HG03442 (cell line): Measurements from ENCODE around the gene TBL1XR1.

ENCODE experiments used
- ATAC-seq: cut with Tn5 transposase; IDR thresholded peaks from one replicate; pipeline ENCODE4 v1.9.1; 2021; ENCODE audit warnings: mild to moderate bottlenecking, moderate library complexity; ENCODE audit not compliant: unreplicated experiment

Gene TBL1XR1

GRCh38 chr3:177111541-177111949, 85.7 kb downstream of the TBL1XR1 start:
- ATAC-seq, result peak; percentile 36

GRCh38 chr3:177110895-177111294, 86.4 kb downstream of the TBL1XR1 start:
- ATAC-seq, result no peak

GRCh38 chr3:177110386-177110785, 86.9 kb downstream of the TBL1XR1 start:
- ATAC-seq, result no peak

- ATAC-seq, result no peak
Observed at GRCh38 chr3:177109688-177110330, 87.5 kb downstream of the TBL1XR1 start.

- no peak for ATAC-seq
Observed at GRCh38 chr3:177108648-177109047, 88.6 kb downstream of the TBL1XR1 start.

- no peak for ATAC-seq
Observed at GRCh38 chr3:177107461-177108239, 89.6 kb downstream of the TBL1XR1 start.

- ATAC-seq, result no peak
Observed at GRCh38 chr3:177106594-177106993, 90.7 kb downstream of the TBL1XR1 start.

- peak; percentile 59 for ATAC-seq
Observed at GRCh38 chr3:177106184-177106583, 91.1 kb downstream of the TBL1XR1 start.

GRCh38 chr3:177105623-177106022, 91.7 kb downstream of the TBL1XR1 start:
- no peak for ATAC-seq

GRCh38 chr3:177104299-177104992, 92.8 kb downstream of the TBL1XR1 start:
- no peak for ATAC-seq

GRCh38 chr3:177102553-177102952, 94.7 kb downstream of the TBL1XR1 start:
- ATAC-seq, result no peak

- ATAC-seq, result no peak
Observed at GRCh38 chr3:177098551-177098950, 98.7 kb downstream of the TBL1XR1 start.

GRCh38 chr3:177096615-177097014, 100.7 kb downstream of the TBL1XR1 start:
- no peak for ATAC-seq

GRCh38 chr3:177093966-177094365, 103.3 kb downstream of the TBL1XR1 start:
- ATAC-seq, result no peak

GRCh38 chr3:177089901-177090300, 107.4 kb downstream of the TBL1XR1 start:
- ATAC-seq, result no peak

- no peak for ATAC-seq
Observed at GRCh38 chr3:177089110-177089509, 108.2 kb downstream of the TBL1XR1 start.

GRCh38 chr3:177085794-177086193, 111.5 kb downstream of the TBL1XR1 start:
- no peak for ATAC-seq

GRCh38 chr3:177084616-177085015, 112.7 kb downstream of the TBL1XR1 start:
- ATAC-seq, result no peak

- no peak for ATAC-seq
Observed at GRCh38 chr3:177080122-177080521, 117.2 kb downstream of the TBL1XR1 start.

GRCh38 chr3:177079684-177080083, 117.6 kb downstream of the TBL1XR1 start:
- ATAC-seq, result no peak

- no peak for ATAC-seq
Observed at GRCh38 chr3:177071496-177072156, 125.7 kb downstream of the TBL1XR1 start.
